GM13977 (cell line): ENCODE measurements around the gene AP3D1.

Experiments
- DNase-seq: peaks from one replicate; pipeline ENCODE4 v3.0.0; 2012; ENCODE audit warnings: low spot score
- in situ Hi-C: fragments of 300-500 bp; cut with MboI; formaldehyde crosslinking; loops from one replicate; pipeline ENCODE4 v1.12.0; 2022; ENCODE audit warnings: low sequenced_read_pairs, low pct_unique_long_range_greater_than_20kb, mixed read lengths, inconsistent platforms; ENCODE audit not compliant: unreplicated experiment
- TF ChIP-seq, protein P1 (sequence below): IDR thresholded peaks from 2 replicates; pipeline ENCODE4 v1.5.1; 2012; ENCODE audit warnings: mild to moderate bottlenecking, control low read depth; ENCODE audit not compliant: insufficient read depth; ENCODE audit errors: extremely low read depth, missing control alignments

Gene AP3D1

DNA sequence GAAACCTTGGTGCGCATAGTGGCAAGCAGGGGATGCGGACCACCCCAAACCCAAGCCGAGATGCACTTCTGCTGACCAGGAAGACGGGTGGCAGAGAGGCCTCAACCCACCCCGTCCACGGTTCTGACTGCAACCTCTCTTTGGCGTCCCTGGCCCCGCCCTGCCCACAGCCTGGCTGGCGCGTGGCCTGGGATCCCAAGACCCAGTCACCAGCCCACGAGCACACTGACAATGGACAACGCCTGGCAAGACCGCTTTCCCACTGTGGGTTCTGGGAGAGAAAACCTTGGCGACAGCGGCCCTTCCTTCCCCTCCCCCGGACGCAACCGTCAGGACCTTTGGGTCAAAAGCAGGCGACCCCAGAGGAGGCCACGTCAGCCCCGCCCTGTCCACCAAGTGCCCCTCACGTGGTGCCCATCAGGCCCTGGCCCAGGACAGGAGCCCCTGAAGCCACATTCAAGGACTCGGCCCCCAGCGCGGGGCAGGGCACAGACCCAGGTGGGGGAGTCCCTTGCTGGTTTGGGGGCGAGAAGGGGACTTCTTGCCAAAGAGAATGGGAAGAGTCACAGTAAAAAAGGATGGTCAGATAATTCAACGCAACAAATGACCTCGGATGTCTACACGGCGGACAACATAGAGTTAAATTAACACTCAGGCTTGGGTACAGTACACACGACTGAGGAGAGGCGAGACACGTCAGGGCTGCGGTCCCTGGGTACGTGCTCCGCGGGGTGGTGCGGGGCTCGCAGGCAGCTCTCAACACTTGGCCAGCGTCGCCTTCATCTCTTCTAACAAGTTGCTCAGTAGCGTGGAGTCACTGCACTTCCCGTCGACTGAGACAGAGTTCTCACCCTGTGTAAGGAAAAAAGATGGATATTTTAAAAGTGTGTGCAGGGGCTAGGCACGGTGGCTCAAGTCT, 49.7 kb downstream of the AP3D1 start:
- TF ChIP-seq, protein P1, sequence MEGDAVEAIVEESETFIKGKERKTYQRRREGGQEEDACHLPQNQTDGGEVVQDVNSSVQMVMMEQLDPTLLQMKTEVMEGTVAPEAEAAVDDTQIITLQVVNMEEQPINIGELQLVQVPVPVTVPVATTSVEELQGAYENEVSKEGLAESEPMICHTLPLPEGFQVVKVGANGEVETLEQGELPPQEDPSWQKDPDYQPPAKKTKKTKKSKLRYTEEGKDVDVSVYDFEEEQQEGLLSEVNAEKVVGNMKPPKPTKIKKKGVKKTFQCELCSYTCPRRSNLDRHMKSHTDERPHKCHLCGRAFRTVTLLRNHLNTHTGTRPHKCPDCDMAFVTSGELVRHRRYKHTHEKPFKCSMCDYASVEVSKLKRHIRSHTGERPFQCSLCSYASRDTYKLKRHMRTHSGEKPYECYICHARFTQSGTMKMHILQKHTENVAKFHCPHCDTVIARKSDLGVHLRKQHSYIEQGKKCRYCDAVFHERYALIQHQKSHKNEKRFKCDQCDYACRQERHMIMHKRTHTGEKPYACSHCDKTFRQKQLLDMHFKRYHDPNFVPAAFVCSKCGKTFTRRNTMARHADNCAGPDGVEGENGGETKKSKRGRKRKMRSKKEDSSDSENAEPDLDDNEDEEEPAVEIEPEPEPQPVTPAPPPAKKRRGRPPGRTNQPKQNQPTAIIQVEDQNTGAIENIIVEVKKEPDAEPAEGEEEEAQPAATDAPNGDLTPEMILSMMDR = no peak
- in situ Hi-C loops = no loop called here
- no peak for DNase-seq

DNA sequence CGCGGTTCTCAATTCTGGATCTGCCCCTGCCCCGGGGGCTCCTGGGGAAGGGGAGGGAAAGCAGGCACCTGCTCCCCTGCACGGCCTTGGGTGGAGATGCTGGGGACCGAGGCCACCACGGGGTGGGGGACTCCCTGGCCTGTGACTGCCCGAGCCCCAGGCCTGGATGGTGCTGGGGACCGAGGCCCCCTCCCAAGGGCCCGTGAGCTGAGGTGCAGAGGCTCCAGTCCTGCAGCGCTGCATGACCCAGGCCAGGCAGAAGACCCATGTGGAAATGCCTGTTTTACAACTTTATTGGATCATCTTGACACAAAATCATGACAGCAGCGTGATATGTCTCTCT, 50.7 kb downstream of the AP3D1 start:
- TF ChIP-seq, protein P1 = no peak
- in situ Hi-C loops = no loop called here
- no peak for DNase-seq

DNA sequence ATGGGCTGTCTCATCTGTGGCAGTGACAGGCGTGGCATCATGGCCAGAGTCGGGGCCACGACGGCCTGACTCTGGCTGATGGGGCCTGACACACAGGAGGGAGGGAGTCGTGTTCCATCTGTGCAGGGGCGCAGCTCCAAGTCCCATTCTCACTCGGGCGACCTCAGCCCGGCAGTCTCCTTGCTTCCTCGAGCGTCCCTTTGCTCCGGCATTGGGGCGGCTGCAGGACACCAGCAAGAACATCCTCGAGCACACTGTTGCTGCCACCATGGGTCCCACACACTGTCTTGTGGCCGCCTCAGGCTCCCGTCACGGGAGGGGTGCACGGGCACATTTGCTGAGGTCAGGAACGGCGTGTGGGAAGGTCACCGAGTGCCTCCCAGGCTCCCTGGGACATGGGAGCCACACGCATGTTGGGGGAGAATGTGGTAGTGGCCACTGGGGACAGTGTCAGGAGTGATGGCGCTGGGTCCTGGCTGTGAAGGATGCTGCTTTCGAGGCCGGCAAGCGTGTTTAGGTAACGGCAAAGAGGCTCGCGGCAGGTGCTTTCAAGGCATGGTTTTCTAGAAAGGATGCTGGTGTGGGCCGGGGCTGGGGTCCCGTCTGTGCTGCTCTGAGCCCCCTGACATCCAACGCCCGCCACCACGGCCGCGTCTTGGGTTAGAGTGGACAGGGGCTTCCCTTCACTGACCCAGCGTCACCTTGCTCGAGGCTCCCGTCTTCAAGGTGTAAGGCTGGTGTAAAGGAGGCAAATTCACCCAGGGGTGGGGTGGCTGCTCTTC, 51.2 kb downstream of the AP3D1 start:
- in situ Hi-C loops = no loop called here
- TF ChIP-seq, protein P1 = no peak
- no peak for DNase-seq

DNA sequence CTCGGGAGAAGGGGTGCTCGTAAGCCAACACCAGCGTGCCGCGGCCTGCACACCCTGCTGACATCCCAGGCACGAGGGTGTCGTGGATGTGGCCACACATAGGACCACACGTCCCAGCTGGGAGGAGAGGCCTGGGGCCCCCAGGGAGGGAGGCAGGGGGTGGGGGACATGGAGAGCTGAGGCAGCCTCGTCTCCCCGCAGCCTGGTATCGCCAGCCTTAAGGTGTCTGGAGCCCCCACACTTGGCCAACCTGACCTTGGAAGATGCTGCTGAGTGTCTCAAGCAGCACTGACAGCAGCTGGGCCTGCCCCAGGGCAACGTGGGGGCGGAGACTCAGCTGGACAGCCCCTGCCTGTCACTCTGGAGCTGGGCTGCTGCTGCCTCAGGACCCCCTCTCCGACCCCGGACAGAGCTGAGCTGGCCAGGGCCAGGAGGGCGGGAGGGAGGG, 52.3 kb downstream of the AP3D1 start:
- DNase-seq = no peak
- in situ Hi-C loops = no loop called here
- TF ChIP-seq, protein P1 = no peak

DNA sequence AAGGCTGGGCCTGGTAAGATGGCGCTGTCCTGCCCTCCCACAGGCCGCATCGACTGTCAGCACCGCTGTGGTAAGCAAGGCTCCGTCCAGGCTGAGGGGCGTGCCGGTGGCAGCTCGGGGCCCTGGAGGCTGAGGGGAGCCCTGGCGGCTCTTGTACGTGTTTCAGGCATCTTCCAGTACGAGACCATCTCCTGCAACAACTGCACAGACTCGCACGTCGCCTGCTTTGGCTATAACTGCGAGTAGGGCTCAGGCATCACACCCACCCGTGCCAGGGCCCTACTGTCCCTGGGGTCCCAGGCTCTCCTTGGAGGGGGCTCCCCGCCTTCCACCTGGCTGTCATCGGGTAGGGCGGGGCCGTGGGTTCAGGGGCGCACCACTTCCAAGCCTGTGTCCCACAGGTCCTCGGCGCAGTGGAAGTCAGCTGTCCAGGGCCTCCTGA, 53.5 kb downstream of the AP3D1 start:
- in situ Hi-C loops = no loop called here
- no peak for DNase-seq
- TF ChIP-seq, protein P1 = no peak

DNA sequence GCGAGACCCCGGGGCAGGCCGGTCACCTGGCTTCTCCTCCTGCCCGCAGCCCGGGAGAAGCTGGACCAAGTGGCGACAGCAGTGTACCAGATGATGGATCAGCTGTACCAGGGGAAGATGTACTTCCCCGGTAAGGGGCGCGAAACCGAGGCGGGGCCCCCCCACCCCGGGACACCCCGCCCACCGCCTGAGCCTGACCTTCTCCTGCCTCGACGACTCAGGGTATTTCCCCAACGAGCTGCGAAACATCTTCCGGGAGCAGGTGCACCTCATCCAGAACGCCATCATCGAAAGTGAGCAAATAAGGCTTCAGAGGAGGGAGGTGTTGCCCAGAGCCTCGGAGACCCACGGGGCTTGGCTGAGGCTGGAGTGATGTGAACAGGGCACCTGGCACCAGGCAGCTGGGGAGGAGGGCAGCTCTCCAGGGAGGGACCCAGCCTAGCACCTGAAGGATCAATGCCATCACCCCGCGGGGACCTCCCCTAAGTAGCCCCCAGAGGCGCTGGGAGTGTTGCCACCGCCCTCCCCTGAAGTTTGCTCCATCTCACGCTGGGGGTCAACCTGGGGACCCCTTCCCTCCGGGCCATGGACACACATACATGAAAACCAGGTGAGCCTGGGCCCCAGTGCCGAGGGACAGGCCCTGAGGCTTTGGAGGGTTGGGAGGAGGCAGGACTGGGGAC, 54.0 kb downstream of the AP3D1 start:
- DNase-seq = peak; percentile 80
- TF ChIP-seq, protein P1 = no peak
- in situ Hi-C loops = no loop called here
